ENCODE results near the gene ADGRV1.
"Not testable (repeated sequence)": the region's sequence is repeated elsewhere in the genome, so short reads cannot be mapped to it uniquely, and the experiment has no call there.

The ADGRV1 gene

GRCh38 chr5:90810211-90810610 is 251.6 kb downstream of the ADGRV1 start:
- DNase-seq (ENCODE audit: low read depth in 2 of 2) = no peak

- DNase-seq (ENCODE audit: low read depth in 2 of 2) = no peak
These were observed 254.8 kb downstream of the ADGRV1 start for GRCh38 chr5:90813392-90813791.

DNA sequence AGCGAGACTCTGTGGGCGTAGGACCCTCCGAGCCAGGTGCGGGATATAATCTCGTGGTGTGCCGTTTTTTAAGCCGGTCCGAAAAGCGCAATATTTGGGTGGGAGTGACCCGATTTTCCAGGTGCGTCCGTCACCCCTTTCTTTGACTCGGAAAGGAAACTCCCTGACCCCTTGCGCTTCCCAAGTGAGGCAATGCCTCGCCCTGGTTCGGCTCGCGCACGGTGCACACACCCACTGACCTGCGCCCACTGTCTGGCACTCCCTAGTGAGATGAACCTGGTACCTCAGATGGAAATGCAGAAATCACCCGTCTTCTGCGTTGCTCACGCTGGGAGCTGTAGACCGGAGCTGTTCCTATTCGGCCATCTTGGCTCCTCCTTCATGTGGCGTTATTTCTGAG is 263.5 kb downstream of the ADGRV1 start:
- not testable (repeated sequence) for DNase-seq (ENCODE audit: low read depth in 2 of 2)

- no peak for DNase-seq (ENCODE audit: low read depth in 2 of 2)
These were observed 265.8 kb downstream of the ADGRV1 start for GRCh38 chr5:90824436-90824835.

DNA sequence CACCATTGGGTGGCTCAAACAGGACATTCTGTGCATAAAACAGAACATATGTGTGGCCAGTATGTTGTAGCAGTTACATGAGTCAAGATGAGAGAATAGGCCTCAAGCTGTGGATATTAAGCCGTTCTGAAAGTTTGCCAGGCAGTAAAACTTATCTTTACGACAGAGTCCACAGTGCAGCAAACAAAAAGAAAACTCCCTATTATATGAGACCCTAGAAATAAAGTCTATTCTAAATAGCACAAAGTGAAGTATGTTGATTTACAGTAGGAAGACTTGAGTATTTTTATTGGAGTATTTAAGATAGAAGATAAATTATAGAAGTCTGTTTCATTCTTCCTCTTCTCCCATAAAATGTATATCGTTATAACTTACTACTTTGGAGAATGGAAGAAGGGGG is 271.5 kb downstream of the ADGRV1 start:
- DNase-seq (ENCODE audit: low read depth in 2 of 2) = no peak

GRCh38 chr5:90833753-90834152 is 275.2 kb downstream of the ADGRV1 start:
- no peak for DNase-seq (ENCODE audit: low read depth in 2 of 2)

DNA sequence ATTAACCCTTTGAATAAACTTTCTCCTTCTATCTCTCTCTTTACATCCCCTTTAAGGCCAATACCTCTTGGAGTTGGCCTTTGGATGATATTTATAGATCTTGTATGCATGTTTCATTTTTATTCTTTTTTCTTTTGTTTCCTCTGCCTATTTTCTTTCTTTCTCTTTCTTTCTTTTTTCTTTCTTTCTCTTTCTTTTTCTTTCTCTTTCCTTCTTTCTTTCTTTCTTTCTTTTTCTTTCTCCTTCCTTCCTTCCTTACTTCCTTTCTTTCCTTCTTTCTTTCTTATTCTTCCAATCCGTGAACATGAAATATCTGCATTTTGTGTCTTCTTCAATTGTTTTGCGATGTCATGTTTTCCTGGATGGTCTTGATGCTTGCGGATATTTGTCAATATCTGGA is 276.1 kb downstream of the ADGRV1 start:
- DNase-seq (ENCODE audit: low read depth in 2 of 2) = no peak

GRCh38 chr5:90843443-90843842 is 284.8 kb downstream of the ADGRV1 start:
- no peak for DNase-seq (ENCODE audit: low read depth in 2 of 2)

GRCh38 chr5:90844931-90845330 is 286.3 kb downstream of the ADGRV1 start:
- no peak for DNase-seq (ENCODE audit: low read depth in 2 of 2)

DNA sequence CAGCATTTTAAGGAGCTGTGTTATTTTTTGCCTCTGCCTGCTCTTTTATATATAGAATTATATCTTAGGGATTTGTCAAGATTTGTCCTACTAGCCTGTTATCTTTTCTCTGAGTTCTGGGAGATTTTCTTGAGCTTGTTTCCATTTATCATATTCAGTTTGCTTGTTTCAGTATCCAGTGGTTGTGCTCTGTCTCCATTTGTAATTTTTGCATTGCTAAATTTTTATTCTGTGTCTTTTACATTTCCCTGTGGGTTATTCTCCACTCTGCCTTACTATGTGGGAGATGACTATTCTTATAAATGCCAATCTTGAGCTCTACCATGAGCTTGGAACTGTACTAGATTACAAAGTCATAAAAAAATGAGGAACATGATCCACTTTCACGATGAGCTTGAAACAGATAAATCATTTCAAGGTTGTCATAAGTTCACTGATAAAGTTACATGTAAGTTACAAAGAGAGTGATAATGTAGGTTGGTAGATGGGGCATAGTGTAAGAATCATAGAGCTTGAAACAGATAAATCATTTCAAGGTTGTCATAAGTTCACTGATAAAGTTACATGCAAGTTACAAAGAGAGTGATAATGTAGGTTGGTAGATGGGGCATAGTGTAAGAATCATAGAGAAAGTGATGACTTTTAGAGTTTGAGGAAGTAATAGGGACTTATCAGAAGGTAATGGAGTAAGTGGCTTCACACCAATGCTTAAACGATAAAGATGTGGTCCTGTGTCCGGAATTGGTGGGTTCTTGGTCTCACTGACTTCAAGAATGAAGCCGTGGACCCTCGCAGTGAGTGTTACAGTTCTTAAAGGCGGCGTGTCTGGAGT is 287.3 kb downstream of the ADGRV1 start:
- DNase-seq (ENCODE audit: low read depth in 2 of 2) = no peak

DNA sequence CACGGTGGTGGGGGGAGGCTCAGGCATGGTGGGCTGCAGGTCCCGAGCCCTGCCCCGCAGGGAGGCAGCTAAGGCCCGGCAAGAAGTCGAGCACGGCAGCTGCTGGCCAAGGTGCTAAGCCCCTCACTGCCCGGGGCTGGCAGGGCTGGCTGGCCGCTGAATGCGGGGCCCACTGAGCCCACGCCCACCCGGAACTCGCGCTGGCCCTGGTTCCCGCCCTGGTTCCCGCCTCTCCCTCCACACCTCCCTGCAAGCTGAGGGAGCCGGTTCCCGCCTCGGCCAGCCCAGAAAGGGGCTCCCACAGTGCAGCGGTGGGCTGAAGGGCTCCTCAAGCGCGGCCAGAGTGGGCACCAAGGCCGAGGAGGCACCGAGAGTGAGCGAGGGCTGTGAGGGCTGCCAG is 289.0 kb downstream of the ADGRV1 start:
- DNase-seq (ENCODE audit: low read depth in 2 of 2) = not testable (repeated sequence)

DNA sequence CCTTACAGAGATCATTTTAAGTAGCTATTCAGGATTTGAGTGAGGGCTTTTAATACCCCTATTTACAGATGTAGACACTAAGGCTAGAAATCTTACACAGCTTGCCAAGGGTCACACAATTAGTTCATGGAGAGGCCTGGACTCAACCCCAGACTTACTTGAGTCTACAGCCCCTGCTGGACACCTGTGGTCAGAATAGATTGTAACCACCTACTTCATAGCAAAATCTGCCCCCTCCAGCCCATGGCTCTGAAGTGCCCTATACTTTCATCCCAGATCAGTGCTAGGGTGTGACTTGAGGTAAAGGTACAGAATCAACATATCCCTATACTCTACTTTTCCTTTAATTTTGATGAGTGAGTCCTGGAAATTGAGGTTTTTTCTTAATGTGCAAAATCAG is 291.3 kb downstream of the ADGRV1 start:
- DNase-seq (ENCODE audit: low read depth in 2 of 2) = no peak

DNA sequence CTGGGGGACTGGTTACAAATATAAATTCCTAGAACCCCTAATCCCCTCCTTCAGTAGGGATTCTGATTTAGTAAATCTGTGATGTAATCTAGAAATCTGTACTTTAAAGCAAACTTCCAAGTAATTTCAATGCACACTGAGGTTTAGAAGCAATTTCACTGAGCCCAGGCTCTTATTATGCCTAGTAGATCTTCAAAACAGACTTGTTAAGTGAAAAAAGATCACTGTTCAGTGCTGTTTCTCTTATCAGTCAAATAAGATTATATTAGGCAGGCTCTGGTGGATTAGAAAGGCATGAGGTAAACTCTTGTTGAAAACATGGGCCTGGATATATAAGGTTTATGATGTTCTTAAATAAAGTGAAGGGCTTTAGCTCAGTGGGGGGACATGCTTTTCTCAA is 293.9 kb downstream of the ADGRV1 start:
- DNase-seq (ENCODE audit: low read depth in 2 of 2) = no peak

DNA sequence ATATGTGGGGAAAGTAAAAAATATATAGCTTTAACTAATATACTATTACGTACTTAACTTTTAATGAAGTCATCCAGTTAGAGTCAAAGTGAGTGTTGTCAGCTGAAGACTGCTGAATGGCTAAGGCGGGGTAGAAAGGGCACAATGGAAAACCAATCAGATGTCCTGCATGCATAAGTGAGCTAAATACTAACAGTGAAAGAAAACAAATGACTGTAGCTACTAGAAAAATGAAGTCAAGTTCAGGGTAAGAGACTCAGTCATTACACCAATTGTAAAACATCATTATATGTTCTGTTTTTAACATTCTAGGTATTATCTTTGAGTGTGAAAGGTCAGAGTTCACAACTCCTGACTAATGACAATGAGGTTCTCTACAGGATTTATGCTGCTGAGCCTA is 295.2 kb downstream of the ADGRV1 start:
- DNase-seq (ENCODE audit: low read depth in 2 of 2) = no peak

DNA sequence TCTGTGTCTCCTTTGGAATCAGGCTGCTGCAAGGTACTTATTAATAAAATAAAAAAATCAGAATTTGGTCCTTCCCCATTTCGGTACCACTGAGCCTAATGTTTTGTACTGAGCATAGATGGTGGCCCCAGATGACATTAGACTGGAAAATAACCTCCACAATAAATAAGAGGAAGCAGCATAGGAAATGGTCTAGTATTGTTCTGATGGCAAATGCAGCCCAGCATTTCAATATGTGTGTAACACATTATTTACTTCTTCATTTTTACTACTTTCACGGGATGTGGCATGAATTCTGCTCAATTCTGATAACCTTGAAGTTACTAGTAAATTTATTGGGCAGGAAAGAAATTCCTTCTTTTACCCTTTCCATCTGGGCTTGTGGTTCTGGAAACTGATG is 295.6 kb downstream of the ADGRV1 start:
- DNase-seq (ENCODE audit: low read depth in 2 of 2) = no peak

DNA sequence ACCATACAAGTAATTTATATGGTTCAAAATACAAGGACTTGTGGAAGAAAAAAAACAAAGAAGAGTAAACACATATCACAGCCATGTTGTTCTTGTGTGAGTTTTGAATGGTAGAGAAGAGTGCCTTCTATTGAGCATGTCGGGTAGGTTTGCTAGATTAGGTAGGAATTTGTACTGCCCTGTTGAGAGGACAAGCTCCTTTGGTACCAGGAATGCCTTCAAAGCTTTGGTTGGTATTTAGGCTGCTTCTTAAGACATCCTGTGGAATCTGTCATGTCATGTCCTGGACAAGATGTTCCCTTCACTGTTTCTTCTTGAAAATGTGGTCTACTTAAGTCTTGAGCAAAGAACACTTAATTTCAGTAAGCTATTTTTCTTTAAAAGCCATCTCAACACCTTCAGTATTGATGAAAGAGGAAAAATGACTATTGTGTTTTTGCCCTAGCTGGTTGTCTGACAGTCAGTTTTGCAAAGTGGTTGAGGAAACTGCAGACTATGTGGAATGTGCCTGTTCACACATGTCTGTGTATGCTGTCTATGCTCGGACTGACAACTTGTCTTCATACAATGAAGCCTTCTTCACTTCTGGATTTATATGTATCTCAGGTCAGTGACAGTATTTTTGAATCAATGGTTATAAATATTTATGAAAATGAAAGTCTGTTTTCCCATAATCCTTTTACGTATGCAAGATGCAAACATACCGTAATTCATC is 296.9 kb downstream of the ADGRV1 start:
- DNase-seq (ENCODE audit: low read depth in 2 of 2) = no peak

- no peak for DNase-seq (ENCODE audit: low read depth in 2 of 2)
These were observed 303.4 kb downstream of the ADGRV1 start for GRCh38 chr5:90861843-90862586.

GRCh38 chr5:90865180-90865579 is 306.6 kb downstream of the ADGRV1 start:
- no peak for DNase-seq (ENCODE audit: low read depth in 2 of 2)

DNA sequence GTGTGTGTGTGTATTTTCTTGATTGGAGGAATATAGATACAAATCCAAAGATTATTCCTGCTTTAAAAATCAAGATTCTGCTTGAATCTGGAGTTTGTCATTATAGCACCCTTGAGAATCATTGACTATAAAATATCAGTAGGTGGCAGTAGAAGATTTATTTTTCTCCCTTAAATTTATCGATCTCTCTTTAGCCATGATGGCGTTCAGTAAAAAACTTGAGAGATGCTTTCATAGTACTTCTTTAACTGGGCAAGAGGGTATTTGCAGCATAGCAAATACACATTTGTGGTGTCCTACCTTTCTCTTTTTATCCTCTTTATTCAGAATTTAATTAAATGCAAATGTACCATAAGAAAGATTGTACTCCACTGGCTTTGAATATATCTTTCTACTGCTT is 307.7 kb downstream of the ADGRV1 start:
- no peak for DNase-seq (ENCODE audit: low read depth in 2 of 2)

DNA sequence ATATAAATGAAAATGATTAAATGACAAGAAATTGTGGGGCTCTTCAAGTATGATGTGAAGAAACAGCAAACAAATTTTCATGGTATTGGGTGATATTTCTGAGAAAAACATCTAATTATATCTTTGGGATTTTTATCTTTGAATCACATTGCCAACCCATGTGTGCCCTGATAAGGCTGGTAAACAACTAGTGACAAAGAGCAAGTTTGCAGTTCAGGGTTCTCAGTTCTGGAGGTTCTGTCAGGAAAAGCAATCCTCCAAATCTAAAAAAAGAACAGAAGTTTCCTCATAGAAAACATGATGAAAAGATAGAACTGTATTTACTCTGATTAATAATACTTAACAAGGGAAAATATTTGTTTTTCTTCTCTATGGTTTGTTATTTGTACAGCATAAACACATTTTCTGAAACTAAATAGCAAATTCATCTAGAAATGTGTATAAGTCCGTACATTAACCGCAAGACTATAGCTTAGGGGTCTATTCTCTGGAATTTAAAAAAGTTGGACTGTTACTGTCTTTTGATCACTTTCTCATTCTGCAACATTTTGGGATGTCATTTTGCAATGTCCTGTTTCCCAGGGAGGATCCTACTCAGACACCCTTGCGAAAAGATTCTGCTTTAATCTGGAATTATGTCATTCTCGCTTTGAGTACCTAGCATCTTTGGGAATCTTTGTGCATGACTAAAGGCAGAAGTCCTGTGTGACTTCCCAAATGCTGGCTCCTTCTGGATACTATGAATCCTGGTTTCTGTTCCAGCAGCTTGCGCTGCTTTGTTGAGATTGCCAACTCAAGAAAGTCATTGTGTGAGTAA is 308.5 kb downstream of the ADGRV1 start:
- DNase-seq (ENCODE audit: low read depth in 2 of 2) = no peak

DNA sequence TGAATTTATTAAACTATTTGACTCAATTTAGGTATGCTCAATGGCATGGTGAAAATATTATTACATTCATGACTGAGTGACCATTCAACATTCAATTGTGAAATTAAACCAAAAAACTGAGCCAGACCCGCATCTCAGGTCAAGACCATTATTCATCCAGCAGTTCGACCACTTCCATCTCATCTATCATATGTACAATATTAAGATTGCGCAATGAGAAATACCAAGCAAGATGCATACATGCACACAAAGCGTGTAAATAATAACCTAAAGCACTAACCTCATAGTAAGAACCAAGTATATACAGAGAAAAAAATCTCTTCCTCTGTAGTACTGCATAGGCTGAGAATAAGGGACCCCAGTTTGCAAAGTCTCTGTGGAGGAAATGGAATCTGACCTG is 310.2 kb downstream of the ADGRV1 start:
- no peak for DNase-seq (ENCODE audit: low read depth in 2 of 2)

Data from stimulated activated CD8-positive, alpha-beta memory T cell treated with anti-CD3 and anti-CD28 coated beads, Interleukin-7, amount 100 ng/mL, for 1 hour (primary cell).